T-cell (primary cell): ENCODE measurements around the gene CD177. TPM values are rescaled to one million over a fixed set of nuclear protein-coding genes. Genes with fewer than 3 reads are reported as not detected.
"Not testable (repeated sequence)": the region's sequence is repeated elsewhere in the genome, so short reads cannot be mapped to it uniquely, and the experiment has no call there.

Experiments
- ATAC-seq, 4 experiments: fragments of 200-7000 bp in 3 of 4; fragments of 150-1000 bp in 1 of 4; cut with Tn5 transposase; replicated peaks in 1 of 4; 1 replicate in 3 of 4; 2 replicates in 1 of 4; pipeline ENCODE4 v1.10.0; 2021; ENCODE audit warnings: moderate library complexity in 3 of 4, mild to moderate bottlenecking in 2 of 4, moderate number of reproducible peaks in 1 of 4
- CTCF ChIA-PET, 2 donors: fragments of 300-600 bp; sonication (Branson Sonifier 250); formaldehyde crosslinking; loops; one replicate each; lab custom pipeline; 2022; ENCODE audit warnings: antibody characterized with exemption in 2 of 2; lab: Charles Lee
- POLR2A ChIA-PET, 2 donors: fragments of 300-600 bp; sonication (Branson Sonifier 250); formaldehyde crosslinking; loops; one replicate each; lab custom pipeline; 2022; ENCODE audit warnings: antibody characterized with exemption in 2 of 2; lab: Charles Lee
- DNase-seq, 35 experiments: peaks; one replicate each; pipeline versions ENCODE4 v3.0.0 to v3.0.0-alpha.2; 2013 to 2023
- H3K27ac ChIP-seq: one replicate; pipeline ENCODE4 v1.5.1; 2013; ENCODE audit warnings: low read length
- H3K27me3 ChIP-seq, 2 experiments: replicated peaks in 1 of 2; 1 replicate in 1 of 2; 2 replicates in 1 of 2; pipeline versions ENCODE4 v1.6.1 to v1.7.0; 2013; ENCODE audit warnings: low read length in 1 of 2, mixed read lengths in 1 of 2; ENCODE audit not compliant: control insufficient read depth in 2 of 2, insufficient read depth in 2 of 2; ENCODE audit errors: extremely low read depth in 1 of 2
- H3K36me3 ChIP-seq, 2 donors: 1 replicate in 1 of 2; 2 replicates in 1 of 2; pipeline versions ENCODE4 v1.6.1 to v1.7.0; 2013; ENCODE audit warnings: low read length in 1 of 2; ENCODE audit not compliant: control insufficient read depth in 2 of 2, insufficient read depth in 1 of 2; ENCODE audit errors: extremely low read depth in 1 of 2
- H3K4me1 ChIP-seq, 2 experiments: 1 replicate in 1 of 2; 2 replicates in 1 of 2; pipeline versions ENCODE4 v1.6.1 to v1.7.0; 2013; ENCODE audit warnings: low read length in 2 of 2, mixed read lengths in 1 of 2; ENCODE audit not compliant: insufficient read depth in 2 of 2, control insufficient read depth in 1 of 2; ENCODE audit errors: extremely low read depth in 1 of 2
- H3K4me3 ChIP-seq, 2 donors: 1 replicate in 1 of 2; 2 replicates in 1 of 2; pipeline versions ENCODE4 v1.5.1 to v1.7.0; 2013; ENCODE audit warnings: mild to moderate bottlenecking in 2 of 2, low read length in 1 of 2, moderate library complexity in 1 of 2; ENCODE audit not compliant: control insufficient read depth in 1 of 2; ENCODE audit errors: extremely low read depth in 1 of 2
- H3K9me3 ChIP-seq: 2 replicates; pipeline ENCODE4 v1.7.0; 2013
- H3K27ac Mint-ChIP-seq, 2 donors: one replicate each; pipeline ENCODE4 v1.8.0; 2020 to 2021; ENCODE audit warnings: mild to moderate bottlenecking in 2 of 2, mixed read lengths in 2 of 2
- H3K27me3 Mint-ChIP-seq, 2 donors: one replicate each; pipeline ENCODE4 v1.8.0; 2021 to 2022; ENCODE audit warnings: mixed read lengths in 2 of 2
- H3K36me3 Mint-ChIP-seq: one replicate; pipeline ENCODE4 v1.8.0; 2021; ENCODE audit warnings: mixed read lengths
- H3K4me1 Mint-ChIP-seq, 3 donors: one replicate each; pipeline ENCODE4 v1.8.0; 2020 to 2022; ENCODE audit warnings: mixed read lengths in 3 of 3, mild to moderate bottlenecking in 1 of 3
- H3K4me3 Mint-ChIP-seq, 3 donors: one replicate each; pipeline ENCODE4 v1.8.0; 2020 to 2022; ENCODE audit warnings: mild to moderate bottlenecking in 3 of 3, mixed read lengths in 3 of 3, moderate library complexity in 3 of 3
- H3K9me3 Mint-ChIP-seq, 3 donors: one replicate each; pipeline ENCODE4 v1.8.0; 2020 to 2022; ENCODE audit warnings: mixed read lengths in 3 of 3
- WGBS: methylation state at CpG from one replicate; pipeline ENCODE4 v1.1.5; 2013; ENCODE audit warnings: missing lambda C conversion rate; ENCODE audit not compliant: insufficient coverage; 5-methylcytosine and 5-hydroxymethylcytosine counted together
- total RNA-seq, 35 experiments: library from RNA in 6 of 35; stranded (reverse) in 6 of 35; fragments of 120-200 nt in 1 of 35; gene quantifications; one replicate each; pipeline versions ENCODE4 v1.2.1 to v1.2.4 and lab custom pipeline; 2013 to 2026

The CD177 gene
- total RNA-seq, 5 donors from 2014 or later (not counting 1 experiment from before 2014, with no cell fraction given) = not detected

DNA sequence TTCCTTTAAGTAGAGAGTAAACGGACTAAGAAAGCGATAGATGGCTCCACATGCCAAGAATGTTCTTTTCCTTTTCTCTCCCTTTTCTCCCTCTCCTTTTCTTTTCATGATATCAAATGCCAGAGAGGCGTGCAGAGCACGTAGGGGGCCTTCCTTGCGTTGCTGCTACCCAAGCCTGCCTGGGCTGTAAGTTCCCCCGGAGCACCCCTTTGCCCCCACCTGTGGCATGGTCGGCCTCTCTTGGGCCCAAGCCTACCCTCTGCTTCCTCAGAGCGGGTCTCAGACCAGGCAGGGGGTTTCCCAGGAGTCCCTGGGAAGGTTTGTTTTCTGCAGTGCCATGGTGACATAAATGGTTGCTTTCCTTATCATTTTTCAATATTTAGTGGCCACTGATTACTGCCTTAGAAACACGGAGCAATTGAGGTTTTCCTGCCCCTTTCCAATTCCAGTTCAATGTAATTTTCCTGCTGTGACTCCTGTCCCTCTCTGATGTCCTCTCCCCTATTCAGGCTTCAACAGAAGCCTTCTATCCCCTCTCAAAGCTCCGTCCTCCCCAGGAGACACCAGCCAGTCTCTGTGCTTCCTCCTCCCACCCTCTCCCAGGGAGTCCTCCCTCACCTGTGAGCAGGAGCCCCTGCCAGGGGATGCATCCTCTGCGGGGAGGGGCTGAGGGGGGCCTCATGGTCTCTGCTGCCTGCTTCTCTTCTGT, 22.6 kb upstream of the CD177 start:
- peaks cover 0 to 2% of the 10 kb centered on the region in 2 experiments for H3K4me1 ChIP-seq
- ATAC-seq (no peak), DNase-seq (no peak)
- POLR2A ChIA-PET = no interaction called here
- WGBS = 61% methylated on average over 2 of the region's 11 CpGs
- H3K27ac Mint-ChIP-seq = no peak overlapping the region
- no peaks in the 10 kb centered on the region for H3K4me1 Mint-ChIP-seq
- H3K36me3 Mint-ChIP-seq = no peaks in the 10 kb centered on the region
- H3K9me3 ChIP-seq = no peaks in the 10 kb centered on the region
- H3K4me3 ChIP-seq = no peak overlapping the region
- peaks cover 3 to 12% of the 10 kb centered on the region in 2 donors for H3K27me3 Mint-ChIP-seq
- no peak overlapping the region for H3K27ac ChIP-seq
- CTCF ChIA-PET = no interaction called here
- H3K27me3 ChIP-seq = peaks cover 0 to 4% of the 10 kb centered on the region in 2 experiments
- H3K9me3 Mint-ChIP-seq = no peaks in the 10 kb centered on the region
- H3K36me3 ChIP-seq = no peaks in the 10 kb centered on the region
- H3K4me3 Mint-ChIP-seq = no peak overlapping the region

DNA sequence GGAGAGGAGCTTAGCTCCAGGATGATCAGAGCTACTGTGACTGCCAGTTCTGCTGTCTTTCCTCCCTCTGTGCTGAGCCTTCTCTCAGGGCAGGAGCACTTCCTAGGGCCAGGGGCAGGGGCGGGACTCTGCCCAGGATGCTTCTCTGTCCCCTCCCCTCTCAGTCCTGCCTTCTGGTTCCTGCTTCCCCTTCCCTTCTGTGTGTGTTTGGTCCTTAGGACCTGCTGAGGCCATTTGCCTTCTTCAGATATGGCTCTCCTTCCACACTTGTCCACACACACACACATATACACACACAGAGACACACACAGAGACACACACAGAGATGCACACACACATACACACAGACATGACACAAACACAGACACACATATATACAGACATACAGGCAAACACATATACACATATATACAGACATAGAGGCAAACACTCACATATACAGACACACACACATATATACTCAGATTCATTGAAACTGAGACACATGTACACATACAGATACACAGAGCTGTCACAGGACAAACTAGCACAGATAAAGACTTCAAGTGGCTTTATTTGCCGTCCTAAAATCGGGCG, 22.0 kb upstream of the CD177 start:
- H3K27ac Mint-ChIP-seq = no peak overlapping the region

DNA sequence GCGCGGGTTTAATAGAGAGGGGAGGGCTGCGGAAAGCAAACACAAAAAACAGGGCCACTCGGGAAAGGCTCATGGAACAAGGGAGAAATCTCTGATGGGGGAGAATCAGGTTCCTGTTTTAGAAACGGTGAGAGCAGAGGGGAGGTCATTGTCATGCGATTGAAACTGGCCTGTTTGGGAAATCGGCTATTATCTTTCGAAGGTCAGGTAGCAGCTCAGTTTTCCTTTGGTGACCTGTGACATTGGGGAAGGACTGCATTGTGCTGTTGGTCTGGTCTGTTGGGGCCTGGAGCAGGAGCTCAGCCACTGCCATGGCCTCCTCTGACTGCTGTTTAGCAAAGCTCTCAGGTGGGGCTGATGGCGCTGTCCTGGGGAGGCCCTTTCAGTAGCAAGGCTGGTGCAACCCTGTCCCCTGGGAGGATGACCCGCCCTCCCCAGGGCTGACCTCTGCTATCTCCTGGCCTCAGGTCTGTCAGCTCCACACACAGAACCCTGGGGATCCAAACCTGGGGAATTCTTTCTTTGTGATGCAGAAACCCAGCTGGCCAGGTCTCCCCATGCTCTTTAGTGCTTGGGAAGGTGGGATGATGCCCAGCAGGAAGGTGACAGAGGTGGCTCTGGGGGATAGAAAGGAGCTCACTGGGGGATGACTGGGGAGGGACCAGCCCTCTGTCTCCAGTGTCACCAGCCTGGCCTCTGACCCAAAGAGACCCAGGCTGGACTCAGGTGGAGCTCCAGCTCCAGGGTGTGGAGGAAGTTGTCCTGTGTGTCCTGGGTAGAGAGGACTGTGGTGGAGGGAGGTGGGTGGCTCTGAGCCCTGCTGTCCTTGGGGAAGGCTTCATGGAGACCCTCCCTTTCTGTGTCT, 21.2 kb upstream of the CD177 start:
- ChIA-PET CTCF (no interaction called here), POLR2A (no interaction called here)
- DNase-seq (no peak), ATAC-seq (no peak)
- Mint-ChIP-seq H3K36me3 (no peaks in the 10 kb centered on the region), H3K27me3 (peaks cover 4 to 10% of the 10 kb centered on the region in 2 donors), H3K4me1 (no peaks in the 10 kb centered on the region), H3K4me3 (no peak overlapping the region), H3K9me3 (no peaks in the 10 kb centered on the region), H3K27ac (peak overlapping the region in 1 of 2 donors; percentile 51)
- Histone ChIP-seq H3K36me3 (no peaks in the 10 kb centered on the region), H3K9me3 (no peaks in the 10 kb centered on the region), H3K4me1 (peaks cover 0 to 2% of the 10 kb centered on the region in 2 experiments), H3K4me3 (no peak overlapping the region), H3K27me3 (peaks cover 0 to 6% of the 10 kb centered on the region in 2 experiments), H3K27ac (no peak overlapping the region)
- 86% methylated on average over 9 of the region's 10 CpGs for WGBS

More for the DNA sequence above, 22.0 kb upstream of the CD177 start:
- Mint-ChIP-seq H3K27me3 (peaks cover 3 to 12% of the 10 kb centered on the region in 2 donors), H3K36me3 (no peaks in the 10 kb centered on the region), H3K4me3 (no peak overlapping the region), H3K9me3 (no peaks in the 10 kb centered on the region), H3K4me1 (no peaks in the 10 kb centered on the region)
- ChIA-PET POLR2A (no interaction called here), CTCF (no interaction called here)
- Histone ChIP-seq H3K9me3 (no peaks in the 10 kb centered on the region), H3K27me3 (peaks cover 0 to 4% of the 10 kb centered on the region in 2 experiments), H3K4me1 (peaks cover 0 to 2% of the 10 kb centered on the region in 2 experiments), H3K36me3 (no peaks in the 10 kb centered on the region), H3K27ac (no peak overlapping the region), H3K4me3 (no peak overlapping the region)
- 95% methylated on average over 3 of the region's 4 CpGs for WGBS
- ATAC-seq (no peak), DNase-seq (no peak)

DNA sequence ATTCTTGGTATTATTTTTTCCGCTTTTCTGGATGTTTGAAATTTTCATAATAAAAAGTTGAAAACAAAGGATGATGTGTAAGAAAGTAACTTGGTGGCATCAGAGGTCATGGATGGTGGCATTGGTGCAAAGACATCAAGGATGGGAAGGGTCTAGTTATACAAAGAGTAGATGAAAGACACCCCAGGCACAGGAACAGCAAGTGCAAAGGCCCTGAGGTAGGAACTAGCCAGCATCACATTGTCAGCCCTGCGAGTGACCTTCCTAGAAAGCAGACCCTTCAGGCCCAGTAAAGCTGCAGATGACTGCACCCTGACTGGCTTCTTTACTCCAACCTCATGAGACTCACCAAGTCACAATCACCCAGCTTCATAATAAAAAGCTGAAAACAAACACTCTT, 17.0 kb upstream of the CD177 start:
- H3K4me1 ChIP-seq, H3K4me3 Mint-ChIP-seq, ATAC-seq, CTCF ChIA-PET, H3K36me3 ChIP-seq, H3K9me3 Mint-ChIP-seq, H3K27ac Mint-ChIP-seq, H3K9me3 ChIP-seq, POLR2A ChIA-PET, DNase-seq, H3K4me3 ChIP-seq, H3K36me3 Mint-ChIP-seq, H3K27ac ChIP-seq, H3K4me1 Mint-ChIP-seq: not testable (repeated sequence)
- peaks cover 24 to 25% of the 10 kb centered on the region in 2 donors for H3K27me3 Mint-ChIP-seq
- 90% methylated on average over 2 of the region's 2 CpGs for WGBS
- peaks cover 0 to 11% of the 10 kb centered on the region in 2 experiments for H3K27me3 ChIP-seq

DNA sequence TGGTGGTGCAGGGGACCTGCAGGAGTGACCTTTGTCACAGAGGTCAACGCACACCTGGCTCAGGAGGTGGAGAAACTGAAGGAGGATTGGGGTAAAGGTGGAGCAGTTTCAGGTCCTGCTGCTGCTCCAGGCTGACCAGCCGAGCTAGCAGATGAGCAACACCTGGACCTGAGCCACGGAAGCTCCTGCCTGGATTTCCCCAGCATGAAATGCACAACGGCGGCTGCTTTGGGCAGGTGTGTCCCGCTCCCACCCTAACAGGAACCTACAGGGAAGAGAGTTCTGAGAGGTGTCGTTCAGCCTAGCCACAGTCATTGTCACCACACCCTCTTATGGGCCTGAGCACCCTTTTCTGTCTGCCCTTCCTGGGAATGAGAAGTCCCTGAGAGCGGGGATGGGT, 15.7 kb upstream of the CD177 start:
- ATAC-seq = no peak
- H3K27me3 Mint-ChIP-seq = peaks cover 32 to 33% of the 10 kb centered on the region in 2 donors
- Histone ChIP-seq H3K27me3 (peaks cover 0 to 11% of the 10 kb centered on the region in 2 experiments), H3K36me3 (no peaks in the 10 kb centered on the region), H3K27ac (no peak overlapping the region), H3K4me1 (peaks cover 0 to under 1% of the 10 kb centered on the region in 2 experiments), H3K9me3 (no peaks in the 10 kb centered on the region), H3K4me3 (no peak overlapping the region)
- H3K36me3 Mint-ChIP-seq = no peaks in the 10 kb centered on the region
- WGBS = 79% methylated on average over 2 of the region's 8 CpGs
- DNase-seq = no peak
- peaks cover 0 to 7% (median 0%) of the 10 kb centered on the region in 3 donors for H3K4me1 Mint-ChIP-seq
- H3K4me3 Mint-ChIP-seq = no peak overlapping the region
- no peak overlapping the region for H3K27ac Mint-ChIP-seq
- ChIA-PET POLR2A (no interaction called here), CTCF (no interaction called here)
- no peaks in the 10 kb centered on the region for H3K9me3 Mint-ChIP-seq

DNA sequence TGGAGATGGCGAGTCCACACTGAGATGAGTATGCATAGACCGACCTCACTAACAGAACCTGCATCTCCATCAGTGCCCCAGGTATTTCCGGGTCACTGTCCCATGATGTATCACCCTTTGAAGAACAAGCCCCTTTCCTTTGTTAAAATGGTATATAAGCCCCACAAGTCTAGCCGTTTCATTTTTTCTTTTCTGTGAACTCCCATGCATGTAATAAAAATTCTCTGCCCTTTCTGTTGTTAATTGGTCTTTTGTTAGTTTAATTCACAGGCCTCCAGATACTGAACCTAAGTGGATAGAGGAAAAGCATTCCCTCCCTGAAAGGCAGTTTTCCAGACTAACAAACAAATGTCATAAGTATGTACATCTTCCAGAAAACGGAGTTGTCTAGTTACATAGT, 15.0 kb upstream of the CD177 start:
- H3K4me3 Mint-ChIP-seq = no peak overlapping the region
- Histone ChIP-seq H3K9me3 (no peaks in the 10 kb centered on the region), H3K36me3 (no peaks in the 10 kb centered on the region), H3K27ac (no peak overlapping the region), H3K4me1 (no peaks in the 10 kb centered on the region), H3K4me3 (no peak overlapping the region), H3K27me3 (peaks cover 0 to 14% of the 10 kb centered on the region in 2 experiments)
- H3K27me3 Mint-ChIP-seq = peaks cover 36 to 38% of the 10 kb centered on the region in 2 donors
- POLR2A ChIA-PET = no interaction called here
- ATAC-seq (no peak), DNase-seq (no peak)
- H3K4me1 Mint-ChIP-seq = peaks cover 0 to 7% (median 0%) of the 10 kb centered on the region in 3 donors
- H3K27ac Mint-ChIP-seq = no peak overlapping the region
- H3K36me3 Mint-ChIP-seq = no peaks in the 10 kb centered on the region
- CTCF ChIA-PET = no interaction called here
- no peaks in the 10 kb centered on the region for H3K9me3 Mint-ChIP-seq
- 80% methylated on average over 1 of the region's 5 CpGs for WGBS
